ENCODE data around the gene UGT1A8.

The UGT1A8 gene

GRCh38 chr2:233779722-233780121, 162.3 kb downstream of the UGT1A8 start:
- Histone ChIP-seq H3K4me3 (ENCODE audit: low read length) (no peak overlapping the region), H3K4me1 (ENCODE audit: control insufficient read depth, insufficient read depth, low read length) (no peaks in the 10 kb centered on the region), H3K36me3 (ENCODE audit: control insufficient read depth, insufficient read depth, low read length) (no peaks in the 10 kb centered on the region), H3K27me3 (ENCODE audit: control insufficient read depth, insufficient read depth, low read length) (no peaks in the 10 kb centered on the region), H3K9me3 (ENCODE audit: control insufficient read depth, insufficient read depth, low read length) (no peaks in the 10 kb centered on the region), H3K27ac (ENCODE audit: low read length) (no peak overlapping the region)
- WGBS (ENCODE audit: insufficient coverage, insufficient read length): no CpG with 5 or more reads among the region's 4 CpGs
- DNase-seq (ENCODE audit: low read depth, low spot score): no peak

- 100% methylated on average over 1 of the region's 4 CpGs for WGBS (ENCODE audit: insufficient coverage, insufficient read length)
- H3K4me1 ChIP-seq (ENCODE audit: control insufficient read depth, insufficient read depth, low read length): no peaks in the 10 kb centered on the region
- no peak for DNase-seq (ENCODE audit: low read depth, low spot score)
Measured at GRCh38 chr2:233780771-233781170, 163.3 kb downstream of the UGT1A8 start.

GRCh38 chr2:233789554-233789953, 172.1 kb downstream of the UGT1A8 start:
- H3K27ac ChIP-seq (ENCODE audit: low read length): no peak overlapping the region
- H3K4me1 ChIP-seq (ENCODE audit: control insufficient read depth, insufficient read depth, low read length): no peaks in the 10 kb centered on the region
- 0 out of 2 replicates have a peak, but pooled peaks cover 3% of the 10 kb centered on the region for H3K36me3 ChIP-seq (ENCODE audit: control insufficient read depth, insufficient read depth, low read length)
- no peaks in the 10 kb centered on the region for H3K9me3 ChIP-seq (ENCODE audit: control insufficient read depth, insufficient read depth, low read length)
- H3K27me3 ChIP-seq (ENCODE audit: control insufficient read depth, insufficient read depth, low read length): no peaks in the 10 kb centered on the region
- no CpG with 5 or more reads among the region's 7 CpGs for WGBS (ENCODE audit: insufficient coverage, insufficient read length)
- H3K4me3 ChIP-seq (ENCODE audit: low read length): no peak overlapping the region
- no peak for DNase-seq (ENCODE audit: low read depth, low spot score)

More at GRCh38 chr2:233780771-233781170, 163.3 kb downstream of the UGT1A8 start:
- Histone ChIP-seq H3K36me3 (ENCODE audit: control insufficient read depth, insufficient read depth, low read length) (no peaks in the 10 kb centered on the region), H3K9me3 (ENCODE audit: control insufficient read depth, insufficient read depth, low read length) (no peaks in the 10 kb centered on the region), H3K27ac (ENCODE audit: low read length) (no peak overlapping the region), H3K4me3 (ENCODE audit: low read length) (no peak overlapping the region), H3K27me3 (ENCODE audit: control insufficient read depth, insufficient read depth, low read length) (no peaks in the 10 kb centered on the region)

- DNase-seq (ENCODE audit: low read depth, low spot score): no peak
- Histone ChIP-seq H3K9me3 (ENCODE audit: control insufficient read depth, insufficient read depth, low read length) (no peaks in the 10 kb centered on the region), H3K27ac (ENCODE audit: low read length) (no peak overlapping the region), H3K4me1 (ENCODE audit: control insufficient read depth, insufficient read depth, low read length) (no peaks in the 10 kb centered on the region), H3K27me3 (ENCODE audit: control insufficient read depth, insufficient read depth, low read length) (no peaks in the 10 kb centered on the region), H3K36me3 (ENCODE audit: control insufficient read depth, insufficient read depth, low read length) (0 out of 2 replicates have a peak, but pooled peaks cover 3% of the 10 kb centered on the region), H3K4me3 (ENCODE audit: low read length) (no peak overlapping the region)
- no CpG with 5 or more reads among the region's 18 CpGs for WGBS (ENCODE audit: insufficient coverage, insufficient read length)
Measured at GRCh38 chr2:233791151-233791882, 173.9 kb downstream of the UGT1A8 start.

GRCh38 chr2:233791883-233792329, 174.5 kb downstream of the UGT1A8 start:
- no CpG with 5 or more reads among the region's 9 CpGs for WGBS (ENCODE audit: insufficient coverage, insufficient read length)
- Histone ChIP-seq H3K4me3 (ENCODE audit: low read length) (no peak overlapping the region), H3K27me3 (ENCODE audit: control insufficient read depth, insufficient read depth, low read length) (no peaks in the 10 kb centered on the region), H3K27ac (ENCODE audit: low read length) (no peak overlapping the region), H3K9me3 (ENCODE audit: control insufficient read depth, insufficient read depth, low read length) (no peaks in the 10 kb centered on the region), H3K36me3 (ENCODE audit: control insufficient read depth, insufficient read depth, low read length) (0 out of 2 replicates have a peak, but pooled peaks cover 3% of the 10 kb centered on the region), H3K4me1 (ENCODE audit: control insufficient read depth, insufficient read depth, low read length) (no peaks in the 10 kb centered on the region)
- DNase-seq (ENCODE audit: low read depth, low spot score): no peak

- no CpG with 5 or more reads among the region's 7 CpGs for WGBS (ENCODE audit: insufficient coverage, insufficient read length)
- Histone ChIP-seq H3K27ac (ENCODE audit: low read length) (no peak overlapping the region), H3K4me3 (ENCODE audit: low read length) (no peak overlapping the region), H3K36me3 (ENCODE audit: control insufficient read depth, insufficient read depth, low read length) (0 out of 2 replicates have a peak, but pooled peaks cover 3% of the 10 kb centered on the region), H3K9me3 (ENCODE audit: control insufficient read depth, insufficient read depth, low read length) (no peaks in the 10 kb centered on the region), H3K4me1 (ENCODE audit: control insufficient read depth, insufficient read depth, low read length) (no peaks in the 10 kb centered on the region), H3K27me3 (ENCODE audit: control insufficient read depth, insufficient read depth, low read length) (no peaks in the 10 kb centered on the region)
- no peak for DNase-seq (ENCODE audit: low read depth, low spot score)
Measured at GRCh38 chr2:233792720-233793119, 175.3 kb downstream of the UGT1A8 start.

GRCh38 chr2:233793465-233794127, 176.2 kb downstream of the UGT1A8 start:
- DNase-seq (ENCODE audit: low read depth, low spot score): no peak
- H3K27ac ChIP-seq (ENCODE audit: low read length): no peak overlapping the region
- no CpG with 5 or more reads among the region's 18 CpGs for WGBS (ENCODE audit: insufficient coverage, insufficient read length)
- H3K27me3 ChIP-seq (ENCODE audit: control insufficient read depth, insufficient read depth, low read length): no peaks in the 10 kb centered on the region
- H3K4me3 ChIP-seq (ENCODE audit: low read length): no peak overlapping the region
- no peaks in the 10 kb centered on the region for H3K9me3 ChIP-seq (ENCODE audit: control insufficient read depth, insufficient read depth, low read length)
- 0 out of 2 replicates have a peak, but pooled peaks cover 3% of the 10 kb centered on the region for H3K36me3 ChIP-seq (ENCODE audit: control insufficient read depth, insufficient read depth, low read length)
- H3K4me1 ChIP-seq (ENCODE audit: control insufficient read depth, insufficient read depth, low read length): no peaks in the 10 kb centered on the region

- WGBS (ENCODE audit: insufficient coverage, insufficient read length): no CpG with 5 or more reads among the region's 17 CpGs
- no peak for DNase-seq (ENCODE audit: low read depth, low spot score)
Measured at GRCh38 chr2:233794128-233794658, 176.8 kb downstream of the UGT1A8 start.

GRCh38 chr2:233795735-233796171, 178.3 kb downstream of the UGT1A8 start:
- Histone ChIP-seq H3K36me3 (ENCODE audit: control insufficient read depth, insufficient read depth, low read length) (0 out of 2 replicates have a peak, but pooled peaks cover 3% of the 10 kb centered on the region), H3K9me3 (ENCODE audit: control insufficient read depth, insufficient read depth, low read length) (no peaks in the 10 kb centered on the region), H3K27ac (ENCODE audit: low read length) (no peak overlapping the region), H3K4me3 (ENCODE audit: low read length) (no peak overlapping the region), H3K27me3 (ENCODE audit: control insufficient read depth, insufficient read depth, low read length) (no peaks in the 10 kb centered on the region), H3K4me1 (ENCODE audit: control insufficient read depth, insufficient read depth, low read length) (no peaks in the 10 kb centered on the region)
- no peak for DNase-seq (ENCODE audit: low read depth, low spot score)
- no CpG with 5 or more reads among the region's 13 CpGs for WGBS (ENCODE audit: insufficient coverage, insufficient read length)

More at GRCh38 chr2:233794128-233794658, 176.8 kb downstream of the UGT1A8 start:
- H3K4me1 ChIP-seq (ENCODE audit: control insufficient read depth, insufficient read depth, low read length): no peaks in the 10 kb centered on the region
- H3K36me3 ChIP-seq (ENCODE audit: control insufficient read depth, insufficient read depth, low read length): 0 out of 2 replicates have a peak, but pooled peaks cover 3% of the 10 kb centered on the region
- no peak overlapping the region for H3K4me3 ChIP-seq (ENCODE audit: low read length)
- H3K9me3 ChIP-seq (ENCODE audit: control insufficient read depth, insufficient read depth, low read length): no peaks in the 10 kb centered on the region
- H3K27me3 ChIP-seq (ENCODE audit: control insufficient read depth, insufficient read depth, low read length): no peaks in the 10 kb centered on the region
- H3K27ac ChIP-seq (ENCODE audit: low read length): no peak overlapping the region

- Histone ChIP-seq H3K4me1 (ENCODE audit: control insufficient read depth, insufficient read depth, low read length) (no peaks in the 10 kb centered on the region), H3K36me3 (ENCODE audit: control insufficient read depth, insufficient read depth, low read length) (0 out of 2 replicates have a peak, but pooled peaks cover 3% of the 10 kb centered on the region), H3K27ac (ENCODE audit: low read length) (no peak overlapping the region), H3K4me3 (ENCODE audit: low read length) (no peak overlapping the region), H3K9me3 (ENCODE audit: control insufficient read depth, insufficient read depth, low read length) (no peaks in the 10 kb centered on the region), H3K27me3 (ENCODE audit: control insufficient read depth, insufficient read depth, low read length) (no peaks in the 10 kb centered on the region)
- no CpG with 5 or more reads among the region's 9 CpGs for WGBS (ENCODE audit: insufficient coverage, insufficient read length)
- no peak for DNase-seq (ENCODE audit: low read depth, low spot score)
Measured at GRCh38 chr2:233796254-233796653, 178.8 kb downstream of the UGT1A8 start.

Measured in iPS DF 6.9 (cell line).